WI38 (cell line): Measurements from ENCODE around the gene GALNS.

Source experiments
- H3K4me3 ChIP-seq: 2 replicates; pipeline ENCODE4 v1.5.1; 2011; ENCODE audit warnings: low read depth, mild to moderate bottlenecking, control low read depth, low read length
- TF ChIP-seq, protein P1 (sequence below): IDR thresholded peaks from 2 replicates; pipeline ENCODE4 v1.5.1; 2012; ENCODE audit warnings: low read depth, mild to moderate bottlenecking, control low read depth, low read length

The GALNS gene

DNA sequence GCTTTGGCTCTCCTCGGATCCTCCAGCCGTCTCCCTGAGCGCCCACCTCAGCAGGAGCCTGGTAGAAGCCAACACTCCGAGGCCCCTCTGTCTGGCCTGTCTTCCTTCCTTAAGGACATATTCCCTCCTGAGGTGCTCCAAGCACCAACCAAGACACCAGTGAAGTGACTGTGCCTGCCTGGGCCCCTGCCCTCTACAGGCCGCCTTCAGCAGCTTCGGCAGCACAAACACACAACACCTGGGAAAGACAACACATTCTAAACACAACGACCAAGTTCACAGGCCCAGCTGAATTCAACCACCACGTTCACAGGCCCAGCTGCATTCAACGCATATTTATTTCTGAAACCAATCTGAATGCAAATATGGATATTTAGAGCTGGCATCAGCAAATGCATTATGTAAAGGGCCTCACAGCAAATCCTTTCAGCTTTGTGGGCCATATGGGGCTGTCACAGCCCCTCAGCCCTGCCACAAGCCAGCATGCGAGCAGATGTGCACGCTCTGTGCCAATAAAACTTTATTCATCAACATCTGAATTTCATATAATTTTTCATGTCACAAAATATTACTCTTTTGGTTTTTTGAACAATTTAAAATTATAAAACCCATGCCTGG is 12.2 kb downstream of the GALNS start:
- TF ChIP-seq, protein P1, sequence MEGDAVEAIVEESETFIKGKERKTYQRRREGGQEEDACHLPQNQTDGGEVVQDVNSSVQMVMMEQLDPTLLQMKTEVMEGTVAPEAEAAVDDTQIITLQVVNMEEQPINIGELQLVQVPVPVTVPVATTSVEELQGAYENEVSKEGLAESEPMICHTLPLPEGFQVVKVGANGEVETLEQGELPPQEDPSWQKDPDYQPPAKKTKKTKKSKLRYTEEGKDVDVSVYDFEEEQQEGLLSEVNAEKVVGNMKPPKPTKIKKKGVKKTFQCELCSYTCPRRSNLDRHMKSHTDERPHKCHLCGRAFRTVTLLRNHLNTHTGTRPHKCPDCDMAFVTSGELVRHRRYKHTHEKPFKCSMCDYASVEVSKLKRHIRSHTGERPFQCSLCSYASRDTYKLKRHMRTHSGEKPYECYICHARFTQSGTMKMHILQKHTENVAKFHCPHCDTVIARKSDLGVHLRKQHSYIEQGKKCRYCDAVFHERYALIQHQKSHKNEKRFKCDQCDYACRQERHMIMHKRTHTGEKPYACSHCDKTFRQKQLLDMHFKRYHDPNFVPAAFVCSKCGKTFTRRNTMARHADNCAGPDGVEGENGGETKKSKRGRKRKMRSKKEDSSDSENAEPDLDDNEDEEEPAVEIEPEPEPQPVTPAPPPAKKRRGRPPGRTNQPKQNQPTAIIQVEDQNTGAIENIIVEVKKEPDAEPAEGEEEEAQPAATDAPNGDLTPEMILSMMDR: no peak
- no peak overlapping the region for H3K4me3 ChIP-seq

DNA sequence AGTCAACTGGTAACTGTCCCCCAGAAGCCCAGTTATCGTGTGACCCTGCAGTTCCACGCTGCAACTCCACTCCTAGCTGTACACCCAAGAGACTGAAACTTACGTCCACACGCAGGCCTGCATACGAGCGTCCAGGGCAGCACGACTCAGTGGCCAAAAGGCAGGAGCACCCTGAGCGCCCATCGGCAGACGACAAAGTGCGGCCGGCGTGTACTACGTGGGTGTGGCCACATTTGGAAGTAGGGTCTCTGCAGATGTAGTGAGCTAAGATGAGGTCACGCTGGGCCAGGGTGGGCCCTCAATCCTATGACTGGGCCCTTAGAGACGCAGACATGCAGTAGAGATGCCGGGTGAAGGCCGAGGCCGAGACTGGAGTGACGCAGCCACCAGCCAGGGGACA is 13.5 kb downstream of the GALNS start:
- H3K4me3 ChIP-seq: no peak overlapping the region
- TF ChIP-seq, protein P1: no peak

DNA sequence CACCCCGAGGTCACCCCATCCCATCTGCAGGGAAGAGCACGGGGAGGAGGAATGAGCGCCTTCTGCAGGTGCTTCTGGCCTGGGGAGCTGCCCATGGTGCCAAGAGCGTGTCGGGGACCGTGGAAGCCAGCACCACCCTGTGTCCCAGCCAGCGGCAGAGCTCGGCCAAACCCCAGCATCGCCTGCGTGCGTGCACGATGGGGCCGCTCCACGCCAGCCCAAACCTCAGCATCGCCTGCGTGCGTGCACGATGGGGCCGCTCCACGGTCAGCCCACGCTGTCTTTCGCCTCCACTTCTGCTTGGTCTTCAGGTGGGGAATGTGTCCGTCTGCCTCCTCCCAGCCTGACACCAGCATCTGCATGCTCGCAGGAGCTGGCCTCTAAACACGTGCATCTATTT is 13.9 kb downstream of the GALNS start:
- TF ChIP-seq, protein P1: no peak
- no peak overlapping the region for H3K4me3 ChIP-seq

DNA sequence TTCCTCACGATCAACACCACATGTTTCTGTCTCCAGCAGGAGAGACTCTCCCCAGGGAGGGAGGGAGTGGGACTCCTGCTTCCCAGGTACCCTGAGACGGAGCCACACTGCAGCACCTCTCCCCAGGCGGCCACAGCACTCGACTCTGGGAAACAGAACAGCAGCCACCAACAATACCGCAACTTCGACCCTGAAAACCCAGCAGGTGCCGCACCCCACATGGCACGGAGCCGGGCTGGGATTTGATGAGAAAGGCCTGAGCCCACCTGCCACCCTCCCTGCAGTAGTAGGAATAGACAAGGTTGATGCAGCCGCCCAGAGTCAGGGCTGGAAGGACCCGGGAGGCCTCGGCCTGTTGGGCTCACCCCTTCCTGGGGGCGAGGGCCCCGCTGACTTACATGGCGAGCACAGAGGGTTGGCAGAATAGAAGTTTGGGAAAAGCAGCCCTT is 14.4 kb downstream of the GALNS start:
- TF ChIP-seq, protein P1: no peak
- H3K4me3 ChIP-seq: no peak overlapping the region

DNA sequence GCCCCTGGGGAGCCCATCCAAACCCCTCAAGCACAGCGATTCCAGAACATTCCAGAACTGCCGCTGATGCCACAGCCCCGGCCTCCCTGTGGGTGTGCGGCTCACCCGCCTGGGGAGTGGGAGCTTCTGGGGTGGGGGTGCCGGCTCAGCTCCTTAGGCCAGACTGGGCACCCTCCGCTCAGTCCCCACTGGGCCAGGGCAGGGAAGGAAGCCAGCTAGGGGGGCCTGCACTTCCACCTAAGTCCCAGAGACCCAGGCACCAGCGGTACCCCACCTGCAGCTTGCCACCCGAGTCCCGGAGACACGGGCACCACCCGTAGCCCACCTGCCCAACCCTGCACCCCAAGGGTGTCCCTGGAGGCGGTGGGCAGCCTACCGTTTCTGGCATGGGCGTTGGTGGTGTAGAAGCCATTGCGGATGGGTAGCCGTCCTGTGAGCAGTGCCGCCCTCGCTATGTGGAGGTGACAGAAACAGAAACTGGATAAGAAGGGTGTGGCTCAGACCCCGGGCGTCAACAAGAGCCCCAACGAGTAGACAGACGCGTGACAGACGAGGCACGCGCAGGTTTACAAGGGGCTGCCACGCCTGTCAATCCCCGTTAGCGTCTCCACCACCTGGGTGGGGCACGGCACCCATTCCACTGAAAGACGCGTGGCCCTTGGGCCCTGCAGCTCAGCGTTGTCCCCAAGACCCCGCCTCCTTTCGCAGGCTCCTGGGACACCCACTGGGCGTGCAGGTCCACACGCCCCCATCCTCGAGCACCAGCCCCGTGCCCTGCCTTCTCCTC is 15.0 kb downstream of the GALNS start:
- H3K4me3 ChIP-seq: no peak overlapping the region
- TF ChIP-seq, protein P1: no peak

DNA sequence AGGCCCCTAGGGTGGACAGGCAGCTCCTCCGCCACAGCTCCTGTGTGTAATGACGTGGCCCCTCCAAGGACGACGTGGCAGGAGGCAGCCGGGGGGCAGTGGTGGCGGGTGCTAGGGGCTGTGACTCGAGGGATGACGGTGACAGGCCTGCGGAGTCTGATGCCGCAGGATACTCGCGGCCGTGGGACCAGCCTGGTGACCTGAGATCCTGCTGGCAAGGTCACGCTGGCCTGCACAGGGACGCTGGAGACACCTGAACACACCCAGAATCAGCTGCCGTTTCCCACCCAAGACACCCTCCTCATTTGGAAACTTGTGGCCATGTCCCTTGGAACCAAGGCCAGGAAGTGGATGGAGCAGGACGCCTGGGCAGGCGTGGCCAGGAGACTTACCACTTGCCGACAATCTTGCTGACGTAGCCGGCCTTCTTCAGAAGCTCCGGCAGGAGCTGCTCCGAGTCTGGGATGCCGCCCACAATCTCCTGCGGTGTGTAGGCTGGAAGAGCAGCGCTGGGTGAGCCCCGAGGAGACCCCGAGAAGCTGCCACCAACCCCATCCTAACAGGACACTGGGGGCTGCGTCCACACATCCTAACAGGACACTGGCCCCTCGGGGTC is 16.0 kb downstream of the GALNS start:
- TF ChIP-seq, protein P1: no peak
- H3K4me3 ChIP-seq: no peak overlapping the region
